Omental fat pad (tissue), 4 donors: ENCODE data around the gene LRRC1. TPM values are rescaled to one million over a fixed set of nuclear protein-coding genes. Genes with fewer than 3 reads are reported as not detected.

Source experiments
- ATAC-seq: fragments of 150-250 bp; one replicate; pipeline ENCODE4 v1.9.1; 2016; ENCODE audit warnings: mild to moderate bottlenecking, moderate library complexity; ENCODE audit not compliant: low FRiP score
- DNase-seq: peaks from one replicate; pipeline ENCODE4 v3.0.0-alpha.2; 2019; ENCODE audit warnings: low spot score
- CTCF ChIP-seq, 3 donors: fragments of 450-650 bp; IDR thresholded peaks; one replicate each; pipeline ENCODE4 v1.5.1; 2016 to 2017; ENCODE audit warnings: antibody characterized with exemption in 3 of 3, mild to moderate bottlenecking in 3 of 3, moderate library complexity in 2 of 3
- total RNA-seq, 4 donors: library from RNA; depleted of rRNA; stranded (reverse); fragments of >200 nt; gene quantifications; one replicate each; pipeline ENCODE4 v1.1.0, GENCODE V29; 2016

LRRC1 gene
- total RNA-seq, 4 donors from 2014 or later, result 10.7 to 13.5 (median 13.0) TPM

GRCh38 chr6:53796451-53796780, 1.6 kb downstream of the LRRC1 start:
- DNase-seq (no peak), ATAC-seq (no peak)
- TF ChIP-seq CTCF (IDR thresholded peaks at IDR 0.05), result no peak

- ATAC-seq (no peak), DNase-seq (no peak)
- TF ChIP-seq CTCF (IDR thresholded peaks at IDR 0.05), result no peak
Observed at GRCh38 chr6:53796791-53797190, 2.0 kb downstream of the LRRC1 start.

- no peak for DNase-seq
- ATAC-seq, result no peak
- no peak for TF ChIP-seq CTCF (IDR thresholded peaks at IDR 0.05)
Observed at GRCh38 chr6:53797304-53797703, 2.5 kb downstream of the LRRC1 start.

GRCh38 chr6:53799340-53799739, 4.5 kb downstream of the LRRC1 start:
- no peak for TF ChIP-seq CTCF (IDR thresholded peaks at IDR 0.05)
- ATAC-seq (no peak), DNase-seq (no peak)

GRCh38 chr6:53801022-53801421, 6.2 kb downstream of the LRRC1 start:
- DNase-seq (no peak), ATAC-seq (no peak)

GRCh38 chr6:53802582-53802981, 7.8 kb downstream of the LRRC1 start:
- no peak for ATAC-seq
- DNase-seq, result no peak
- TF ChIP-seq CTCF (IDR thresholded peaks at IDR 0.05), result no peak

More at GRCh38 chr6:53801022-53801421, 6.2 kb downstream of the LRRC1 start:
- no peak for TF ChIP-seq CTCF (IDR thresholded peaks at IDR 0.05)

GRCh38 chr6:53803081-53803860, 8.5 kb downstream of the LRRC1 start:
- TF ChIP-seq CTCF (IDR thresholded peaks at IDR 0.05), result no peak
- no peak for ATAC-seq
- DNase-seq, result no peak
